ENCODE measurements around the gene A4GNT. TPM values are rescaled to one million over a fixed set of nuclear protein-coding genes. Genes with fewer than 3 reads are reported as not detected.

The A4GNT gene
- total and polyA plus RNA-seq, 2 of the 8 experiments (the other 6 are each of a cell fraction or from before 2014, with no cell fraction given) = not detected

DNA sequence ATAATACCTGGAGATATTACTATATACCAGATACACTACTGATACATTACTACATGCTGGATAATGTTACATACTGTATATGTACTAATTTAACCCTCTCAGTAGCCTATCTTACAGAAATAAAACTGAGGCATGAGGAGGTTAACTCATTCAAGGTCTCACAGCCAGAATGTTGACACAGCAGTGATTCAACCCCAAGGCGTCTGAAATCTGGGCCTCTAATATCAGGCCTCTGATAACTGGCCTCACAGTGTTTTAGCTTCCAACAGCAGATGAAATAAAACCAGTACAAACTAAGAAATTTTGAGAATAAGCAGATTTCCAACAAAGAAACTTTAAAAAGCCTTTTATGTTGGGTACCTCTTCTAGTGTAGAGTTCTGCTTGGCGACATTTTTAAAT, 40.2 kb downstream of the A4GNT start:
- Histone ChIP-seq H3K9ac (replicated peaks in 1 of 4; ENCODE audit: extremely low read depth in 1 of 4, low read depth in 3 of 4, low read length in 3 of 4) (no peak overlapping the region), H3K18ac (ENCODE audit: extremely low read depth, low read length) (no peak overlapping the region), H3K4me3 (ENCODE audit: extremely low read depth in 1 of 4, insufficient read depth in 2 of 4, low read depth in 3 of 4, low read length in 4 of 4) (no peak overlapping the region), H3K27ac (ENCODE audit: low read depth, low read length) (no peak overlapping the region), H3K4ac (replicated peaks; ENCODE audit: insufficient read length, low read depth, low read length) (no peak overlapping the region), H4K20me1 (replicated peaks in 1 of 2; ENCODE audit: control insufficient read depth in 1 of 2, insufficient read depth in 2 of 2, low read length in 2 of 2) (no peaks in the 10 kb centered on the region), H3K23me2 (ENCODE audit: low read depth, low read length) (no peaks in the 10 kb centered on the region), H3K9me3 (ENCODE audit: insufficient read depth in 2 of 2, low read depth in 1 of 2, low read length in 1 of 2) (peaks cover 0 to 4% of the 10 kb centered on the region in 2 experiments; a peak in 1 of 4 replicates), H3K27me3 (replicated peaks in 1 of 4; ENCODE audit: control insufficient read depth in 3 of 4, extremely low read depth in 1 of 4, insufficient read depth in 3 of 4, low read length in 3 of 4) (no peaks in the 10 kb centered on the region), H3K56ac (replicated peaks; ENCODE audit: insufficient read length, low read depth, low read length) (no peak overlapping the region), H3K79me1 (ENCODE audit: low read depth, low read length) (no peaks in the 10 kb centered on the region), H4K8ac (ENCODE audit: extremely low read depth, insufficient read depth, low read length) (no peak overlapping the region), H4K5ac (ENCODE audit: insufficient read length, low read depth, low read length) (no peak overlapping the region), H3K23ac (ENCODE audit: insufficient read length) (no peak overlapping the region), H2AK5ac (ENCODE audit: low read depth, low read length) (no peak overlapping the region), H3K79me2 (ENCODE audit: control insufficient read depth in 1 of 2, insufficient read depth in 2 of 2, low read length in 2 of 2) (no peaks in the 10 kb centered on the region), H2BK12ac (ENCODE audit: low read depth, low read length) (no peak overlapping the region), H2BK15ac (ENCODE audit: low read length) (no peak overlapping the region), H3K36me3 (ENCODE audit: control insufficient read depth in 2 of 4, insufficient read depth in 4 of 4, low read length in 3 of 4) (peaks cover 0 to 8% (median 4%) of the 10 kb centered on the region in 4 experiments; a peak in 4 of 8 replicates), H2BK5ac (ENCODE audit: low read depth, low read length) (no peak overlapping the region), H2BK120ac (replicated peaks; ENCODE audit: low read depth, low read length) (no peak overlapping the region), H3K14ac (ENCODE audit: insufficient read length) (no peak overlapping the region), H3K4me1 (replicated peaks in 1 of 4; ENCODE audit: control insufficient read depth in 3 of 4, insufficient read depth in 4 of 4, low read length in 3 of 4) (no peaks in the 10 kb centered on the region; a peak in 1 of 7 replicates), H4K91ac (replicated peaks; ENCODE audit: insufficient read length, low read length) (no peak overlapping the region), H2BK20ac (ENCODE audit: low read length) (no peak overlapping the region), H2AFZ (ENCODE audit: low read length) (no peak overlapping the region), H3K4me2 (ENCODE audit: insufficient read depth in 1 of 2, low read depth in 2 of 2, low read length in 2 of 2) (no peak overlapping the region)
- FAIRE-seq (no peak), DNase-seq (ENCODE audit: low read depth in 1 of 2, low spot score in 2 of 2) (no peak)
- CTCF ChIA-PET (ENCODE audit: partially characterized antibody) = interaction anchor here (1.9 to 4.6 kb wide), 2 partner anchors 10 to 22 kb away, joined by 7 to 12 read pairs; no protein-coding TSS in a partner anchor
- POLR2A ChIA-PET (ENCODE audit: partially characterized antibody) = no interaction called here
- 96% methylated on average over 2 of the region's 2 CpGs; no CpG with 5 or more reads in 1 of the 2 experiments for WGBS, 2 experiments (ENCODE audit: extremely low coverage in 1 of 2, insufficient coverage in 1 of 2, insufficient read length in 1 of 2, insufficient replicate concordance in 2 of 2, low coverage in 1 of 2, low lambda C conversion rate in 2 of 2, missing lambda C conversion rate in 1 of 2)
- TF ChIP-seq TAF7 (optimal IDR thresholded peaks at IDR 0.05; ENCODE audit: borderline replicate concordance, low read depth, low read length) (no peak), TCF12 (IDR thresholded peaks at IDR 0.05; ENCODE audit: low read depth, low read length) (no peak), CHD1 (IDR thresholded peaks at IDR 0.05; ENCODE audit: low read depth, low read length) (no peak), HDAC2 (IDR thresholded peaks at IDR 0.05; ENCODE audit: borderline replicate concordance in 1 of 2, low read depth in 2 of 2, low read length in 2 of 2) (no peak), SIN3A (conservative IDR thresholded peaks at IDR 0.05 in 1 of 2, IDR thresholded peaks at IDR 0.05 in 1 of 2; ENCODE audit: low read depth in 1 of 2, low read length in 2 of 2) (no peak), CHD2 (IDR thresholded peaks at IDR 0.05; ENCODE audit: low read length) (no peak), SP4 (IDR thresholded peaks at IDR 0.05; ENCODE audit: low read length) (no peak), PHF8 (conservative IDR thresholded peaks at IDR 0.05; ENCODE audit: low read depth, low read length) (no peak), BCL11A (IDR thresholded peaks at IDR 0.05; ENCODE audit: low read depth in 2 of 2, low read length in 2 of 2) (no peak), POLR2AphosphoS5 (IDR thresholded peaks at IDR 0.05; ENCODE audit: low read depth, low read length) (no peak), YY1 (IDR thresholded peaks at IDR 0.05; ENCODE audit: low read depth, low read length) (no peak), RBBP5 (IDR thresholded peaks at IDR 0.05; ENCODE audit: borderline replicate concordance, low read depth, low read length) (no peak), NANOG (IDR thresholded peaks at IDR 0.05; ENCODE audit: insufficient read depth, low read depth, low read length, poor library complexity, severe bottlenecking) (no peak), ZNF274 (IDR thresholded peaks at IDR 0.05; ENCODE audit: borderline replicate concordance, extremely low read depth, low read length) (no peak), GTF2F1 (IDR thresholded peaks at IDR 0.05; ENCODE audit: borderline replicate concordance, low read depth, low read length) (no peak)

Data from H1 (cell line).